Measurements from ENCODE around the gene TMEM63C.

DNA sequence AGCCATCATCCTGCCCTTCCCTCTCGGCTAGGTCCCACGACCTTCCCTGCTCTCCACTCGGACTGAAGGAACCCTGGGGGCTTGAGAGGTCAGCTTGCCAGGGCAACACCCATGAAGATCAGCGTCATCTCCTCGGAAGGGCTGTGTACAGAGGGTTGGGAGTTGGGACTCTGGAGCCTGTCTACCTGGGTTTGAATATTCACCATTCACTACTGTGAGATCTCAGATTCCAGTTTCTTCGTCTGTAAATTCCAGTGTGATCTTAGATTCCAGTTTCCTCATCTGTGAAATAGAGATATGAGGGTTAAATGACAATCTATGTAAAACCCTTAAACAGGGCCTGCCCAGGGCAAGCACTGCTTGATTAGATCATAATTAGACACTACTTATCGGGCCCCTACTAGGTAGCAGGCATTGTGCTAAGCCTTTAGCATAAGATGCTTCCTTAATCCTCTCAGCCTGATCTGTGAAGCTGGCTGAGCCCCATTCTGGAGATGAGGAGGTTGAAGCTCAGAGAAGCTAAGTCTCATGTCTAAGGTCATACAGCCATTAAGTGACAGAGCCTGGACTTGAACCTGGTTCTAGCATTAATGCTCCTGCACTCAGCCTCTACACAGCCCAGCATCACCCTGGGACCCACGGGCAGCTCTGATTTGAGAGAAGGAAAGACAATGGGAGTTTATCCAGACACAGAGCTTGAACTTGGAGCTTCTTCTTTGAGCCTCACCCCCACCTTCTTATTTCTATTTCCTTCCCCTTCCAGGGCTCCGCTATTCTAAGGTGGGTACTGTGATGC, 39.4 kb upstream of the TMEM63C start:
- no peak for TF ChIP-seq POLR2AphosphoS5 (IDR thresholded peaks at IDR 0.05; ENCODE audit: low read depth, low read length)
- no peak for TF ChIP-seq POLR2A (IDR thresholded peaks at IDR 0.05; ENCODE audit: low read depth, low read length)
